Fibroblast of pulmonary artery (primary cell): ENCODE results near the gene DAB1.

Source experiments
- DNase-seq: peaks from one replicate; pipeline ENCODE4 v3.0.0-alpha.2; 2010; ENCODE audit warnings: low read depth
- H3K4me3 ChIP-seq: replicated peaks from 2 replicates; pipeline ENCODE4 v1.5.1; 2011; ENCODE audit warnings: low read depth, mild to moderate bottlenecking, control low read depth, low read length, moderate library complexity
- TF ChIP-seq, protein P1 (sequence below): IDR thresholded peaks from 2 replicates; pipeline ENCODE4 v1.5.1; 2011; ENCODE audit warnings: mild to moderate bottlenecking, control low read depth, low read length, inconsistent platforms; ENCODE audit errors: missing control alignments

DAB1 gene

DNA sequence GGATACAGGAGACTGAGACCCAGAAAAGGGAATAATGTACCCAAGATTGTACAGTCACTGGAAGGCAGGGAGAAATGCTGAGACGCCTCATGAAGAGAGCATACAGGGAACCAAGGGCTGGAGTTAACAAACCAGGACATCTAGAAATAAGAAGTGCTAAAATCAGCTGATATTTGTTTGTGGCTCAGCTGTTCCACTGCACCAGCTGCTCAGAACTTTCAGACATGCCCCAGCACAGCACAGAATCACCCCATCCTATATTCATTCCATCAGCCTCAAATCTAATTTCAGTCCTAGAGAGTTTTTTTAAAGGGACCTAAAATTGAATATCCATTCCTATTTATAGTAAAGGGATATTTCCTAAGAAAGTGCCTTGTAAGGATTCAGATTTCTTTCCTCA lies 60.2 kb downstream of the DAB1 start:
- H3K4me3 ChIP-seq: no peak overlapping the region
- TF ChIP-seq, protein P1, sequence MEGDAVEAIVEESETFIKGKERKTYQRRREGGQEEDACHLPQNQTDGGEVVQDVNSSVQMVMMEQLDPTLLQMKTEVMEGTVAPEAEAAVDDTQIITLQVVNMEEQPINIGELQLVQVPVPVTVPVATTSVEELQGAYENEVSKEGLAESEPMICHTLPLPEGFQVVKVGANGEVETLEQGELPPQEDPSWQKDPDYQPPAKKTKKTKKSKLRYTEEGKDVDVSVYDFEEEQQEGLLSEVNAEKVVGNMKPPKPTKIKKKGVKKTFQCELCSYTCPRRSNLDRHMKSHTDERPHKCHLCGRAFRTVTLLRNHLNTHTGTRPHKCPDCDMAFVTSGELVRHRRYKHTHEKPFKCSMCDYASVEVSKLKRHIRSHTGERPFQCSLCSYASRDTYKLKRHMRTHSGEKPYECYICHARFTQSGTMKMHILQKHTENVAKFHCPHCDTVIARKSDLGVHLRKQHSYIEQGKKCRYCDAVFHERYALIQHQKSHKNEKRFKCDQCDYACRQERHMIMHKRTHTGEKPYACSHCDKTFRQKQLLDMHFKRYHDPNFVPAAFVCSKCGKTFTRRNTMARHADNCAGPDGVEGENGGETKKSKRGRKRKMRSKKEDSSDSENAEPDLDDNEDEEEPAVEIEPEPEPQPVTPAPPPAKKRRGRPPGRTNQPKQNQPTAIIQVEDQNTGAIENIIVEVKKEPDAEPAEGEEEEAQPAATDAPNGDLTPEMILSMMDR: no peak
- no peak for DNase-seq

DNA sequence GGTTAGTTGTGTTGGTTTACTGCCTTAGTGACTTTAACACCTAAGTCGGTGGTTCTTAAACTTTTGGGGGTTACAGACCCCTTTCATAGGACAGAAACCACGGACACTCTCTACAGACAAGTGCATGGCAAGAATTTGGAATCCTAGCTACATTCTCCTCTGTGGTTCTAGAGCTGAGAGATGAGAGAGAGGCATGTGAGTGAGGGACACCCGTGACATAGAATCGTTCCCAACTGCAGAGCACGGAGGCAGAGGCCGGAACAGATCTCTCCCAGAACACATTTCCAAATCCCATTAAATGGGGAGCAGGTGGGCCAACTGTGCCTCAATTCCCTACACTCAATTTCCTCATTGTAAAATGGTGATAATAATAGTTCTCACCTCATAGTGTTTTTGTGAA lies 60.7 kb downstream of the DAB1 start:
- no peak for DNase-seq
- TF ChIP-seq, protein P1: no peak
- no peak overlapping the region for H3K4me3 ChIP-seq

DNA sequence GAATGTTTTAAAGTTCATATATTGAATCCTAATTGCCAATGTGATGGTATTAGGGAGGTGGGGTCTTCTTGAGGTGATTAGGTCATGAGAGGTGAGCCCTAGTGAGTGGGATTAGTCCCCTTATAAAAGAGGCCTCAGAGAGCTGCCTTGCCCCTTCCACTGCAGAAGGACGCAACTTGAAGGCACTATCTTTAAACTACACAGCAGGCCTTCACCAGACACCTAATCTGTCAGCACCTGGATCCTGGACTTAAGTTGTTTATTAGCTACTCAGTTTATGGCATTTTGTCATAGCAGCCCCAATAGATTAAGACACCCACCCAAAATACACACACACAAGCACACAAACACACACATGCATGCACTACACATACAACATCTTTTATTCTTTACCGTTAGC lies 61.4 kb downstream of the DAB1 start:
- DNase-seq: no peak
- H3K4me3 ChIP-seq: no peak overlapping the region
- TF ChIP-seq, protein P1: no peak

DNA sequence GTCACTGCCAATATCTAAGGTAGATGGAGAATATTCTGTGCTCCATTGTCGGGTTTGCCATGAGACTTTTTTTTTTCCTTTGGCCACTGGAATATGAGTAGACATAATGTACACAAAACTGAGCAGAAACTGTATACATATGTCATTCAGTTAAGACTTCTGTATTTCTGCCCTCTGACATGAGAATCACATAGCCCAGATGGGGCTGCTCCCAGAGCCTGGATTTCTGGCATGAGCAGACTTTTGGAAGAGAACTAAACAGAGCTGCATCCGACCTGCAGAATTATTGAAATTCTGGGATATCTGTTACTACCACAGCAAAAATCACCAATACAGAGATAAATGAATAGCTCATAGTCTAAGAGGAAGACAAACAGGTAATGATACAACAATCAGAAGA lies 62.3 kb downstream of the DAB1 start:
- TF ChIP-seq, protein P1: no peak
- no peak for DNase-seq
- no peak overlapping the region for H3K4me3 ChIP-seq

DNA sequence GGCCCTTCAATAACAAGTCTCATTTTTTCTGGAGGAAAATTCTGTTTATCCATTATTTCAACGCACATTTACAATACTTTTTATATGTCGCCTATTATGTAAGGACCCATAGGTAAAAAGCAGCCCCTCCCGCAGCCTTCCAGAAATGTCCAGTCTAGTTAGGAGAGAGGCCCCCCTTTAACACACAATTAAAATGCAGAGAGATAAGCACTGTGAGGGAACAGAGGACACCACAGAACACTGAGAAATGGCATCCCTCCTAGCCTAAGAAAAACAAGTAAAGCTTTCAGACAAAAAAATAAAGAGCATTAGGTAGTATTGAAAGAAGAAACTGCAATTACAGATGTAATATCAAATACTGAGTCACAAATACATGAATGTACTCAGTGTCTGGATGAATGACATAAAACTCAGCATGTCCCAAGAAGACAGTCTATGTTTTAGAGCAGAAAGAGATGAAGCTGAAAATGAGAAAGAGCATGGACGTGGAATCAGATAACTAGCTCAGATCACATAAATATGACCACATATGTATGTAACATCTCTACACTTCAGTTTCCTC lies 62.9 kb downstream of the DAB1 start:
- TF ChIP-seq, protein P1: no peak
- DNase-seq: no peak
- H3K4me3 ChIP-seq: no peak overlapping the region

DNA sequence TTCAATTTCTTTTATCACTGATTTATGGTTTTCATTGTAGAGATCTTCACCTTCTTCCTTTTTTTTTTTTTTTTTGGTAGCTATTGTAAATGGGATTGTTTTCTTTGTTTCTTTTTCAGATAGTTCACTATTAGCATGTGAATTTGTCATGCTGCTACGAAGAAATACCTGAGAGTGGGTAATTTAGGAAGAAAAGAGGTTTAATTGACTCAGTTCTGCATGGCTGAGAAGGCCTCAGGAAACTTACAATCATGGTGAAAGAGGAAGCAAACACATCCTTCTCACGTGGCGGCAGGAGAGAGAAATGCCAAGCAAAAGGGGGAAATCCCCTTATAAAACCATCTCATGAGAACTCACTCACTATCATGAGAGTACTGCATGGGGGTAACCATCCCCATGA lies 66.4 kb downstream of the DAB1 start:
- H3K4me3 ChIP-seq: no peak overlapping the region
- DNase-seq: no peak
- TF ChIP-seq, protein P1: no peak

DNA sequence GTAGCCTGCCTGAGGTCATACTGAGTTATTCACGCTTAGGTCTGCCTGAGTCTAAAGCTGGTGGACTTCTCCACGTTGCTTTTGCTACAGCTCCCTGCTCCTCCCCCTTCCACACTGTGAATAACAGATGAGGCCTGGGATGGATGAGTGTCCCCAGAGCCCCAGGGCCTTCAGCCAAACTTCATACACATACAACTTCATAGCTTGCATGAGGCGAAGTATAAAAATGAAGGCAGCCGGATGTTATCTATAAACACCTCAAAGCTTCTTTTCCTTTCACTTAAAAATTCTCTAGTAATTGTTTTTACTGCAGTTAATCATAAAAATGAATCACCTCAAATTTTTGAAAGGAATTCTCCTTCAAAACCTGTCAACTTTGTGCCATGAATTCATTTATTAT lies 70.2 kb downstream of the DAB1 start:
- H3K4me3 ChIP-seq: no peak overlapping the region
- DNase-seq: no peak
- TF ChIP-seq, protein P1: no peak
